ENCODE data around the gene ZNF175. TPM values are rescaled to one million over a fixed set of nuclear protein-coding genes. Genes with fewer than 3 reads are reported as not detected.

ZNF175 gene
- total and polyA plus RNA-seq, 4 experiments from 2014 or later: 0.65 to 17.4 (median 9.9) TPM

GRCh38 chr19:51599084-51599483 is 28.0 kb downstream of the ZNF175 start:
- peaks cover 5% of the 10 kb centered on the region for H3K4me1 ChIP-seq (ENCODE audit: insufficient read depth, low read length)
- Mint-ChIP-seq H3K9me3 (peaks cover 0 to 17% (median 4%) of the 10 kb centered on the region in 8 donors), H3K27ac (no peak overlapping the region), H3K4me1 (peaks cover 7 to 15% (median 14%) of the 10 kb centered on the region in 4 donors), H3K36me3 (peaks cover 3 to 20% of the 10 kb centered on the region in 2 donors), H3K4me3 (no peak overlapping the region), H3K27me3 (peaks cover 24 to 36% of the 10 kb centered on the region in 2 donors)
- no peak overlapping the region for H3K4me3 ChIP-seq (ENCODE audit: low read length in 2 of 2)
- peaks cover 11% of the 10 kb centered on the region for H3K27me3 ChIP-seq (ENCODE audit: insufficient read depth, low read length)
- CTCF ChIA-PET (ENCODE audit: partially characterized antibody): no interaction called here
- intact Hi-C loops (cut with micrococcal nuclease): no loop called here
- H3K36me3 ChIP-seq (ENCODE audit: insufficient read depth, low read length): no peaks in the 10 kb centered on the region
- no peak for DNase-seq
- POLR2A ChIA-PET (ENCODE audit: partially characterized antibody): no interaction called here
- no peak overlapping the region for H3K27ac ChIP-seq (ENCODE audit: low read depth, low read length)
- no peaks in the 10 kb centered on the region for H3K9me3 ChIP-seq (ENCODE audit: control insufficient read depth in 1 of 2, low read length in 2 of 2)

- ChIA-PET POLR2A (ENCODE audit: partially characterized antibody) (no interaction called here), CTCF (ENCODE audit: partially characterized antibody) (no interaction called here)
- H3K27me3 Mint-ChIP-seq: peaks cover 24 to 36% of the 10 kb centered on the region in 2 donors
- H3K9me3 Mint-ChIP-seq: peaks cover 0 to 23% (median 8%) of the 10 kb centered on the region in 8 donors
- H3K4me3 Mint-ChIP-seq: no peak overlapping the region
- Histone ChIP-seq H3K27me3 (ENCODE audit: insufficient read depth, low read length) (peaks cover 11% of the 10 kb centered on the region), H3K4me1 (ENCODE audit: insufficient read depth, low read length) (no peaks in the 10 kb centered on the region), H3K36me3 (ENCODE audit: insufficient read depth, low read length) (no peaks in the 10 kb centered on the region), H3K9me3 (ENCODE audit: control insufficient read depth in 1 of 2, low read length in 2 of 2) (no peaks in the 10 kb centered on the region), H3K4me3 (ENCODE audit: low read length in 2 of 2) (no peak overlapping the region), H3K27ac (ENCODE audit: low read depth, low read length) (no peak overlapping the region)
- no peak overlapping the region for H3K27ac Mint-ChIP-seq
- intact Hi-C loops (cut with micrococcal nuclease): no loop called here
- no peaks in the 10 kb centered on the region for H3K4me1 Mint-ChIP-seq
- peaks cover 0 to 24% of the 10 kb centered on the region in 2 donors for H3K36me3 Mint-ChIP-seq
- no peak for DNase-seq
Measured at GRCh38 chr19:51600940-51601580, 30.0 kb downstream of the ZNF175 start.

- H3K9me3 ChIP-seq (ENCODE audit: control insufficient read depth in 1 of 2, low read length in 2 of 2): no peaks in the 10 kb centered on the region
- DNase-seq: no peak
- Mint-ChIP-seq H3K27ac (peak overlapping the region in 1 of 7 donors; percentile 40), H3K4me1 (no peaks in the 10 kb centered on the region), H3K4me3 (no peak overlapping the region), H3K36me3 (peaks cover 0 to 21% of the 10 kb centered on the region in 2 donors), H3K9me3 (peaks cover 0 to 23% (median 8%) of the 10 kb centered on the region in 8 donors), H3K27me3 (peaks cover 29 to 37% of the 10 kb centered on the region in 2 donors)
- H3K4me3 ChIP-seq (ENCODE audit: low read length in 2 of 2): no peak overlapping the region
- peaks cover 11% of the 10 kb centered on the region for H3K27me3 ChIP-seq (ENCODE audit: insufficient read depth, low read length)
- no peaks in the 10 kb centered on the region for H3K4me1 ChIP-seq (ENCODE audit: insufficient read depth, low read length)
- CTCF ChIA-PET (ENCODE audit: partially characterized antibody): interaction anchor here (0.6 kb wide), 1 partner anchor 1332 kb away, joined by 3 read pairs; no protein-coding TSS in a partner anchor
- POLR2A ChIA-PET (ENCODE audit: partially characterized antibody): no interaction called here
- intact Hi-C loops (cut with micrococcal nuclease): no loop called here
- no peak overlapping the region for H3K27ac ChIP-seq (ENCODE audit: low read depth, low read length)
- no peaks in the 10 kb centered on the region for H3K36me3 ChIP-seq (ENCODE audit: insufficient read depth, low read length)
Measured at GRCh38 chr19:51602189-51602854, 31.2 kb downstream of the ZNF175 start.

- Mint-ChIP-seq H3K9me3 (peaks cover 0 to 34% (median 14%) of the 10 kb centered on the region in 8 donors), H3K36me3 (peaks cover 0 to 21% of the 10 kb centered on the region in 2 donors), H3K27ac (no peak overlapping the region), H3K4me1 (no peaks in the 10 kb centered on the region), H3K4me3 (peak overlapping the region in 1 of 8 donors; percentile 2), H3K27me3 (peaks cover 24 to 37% of the 10 kb centered on the region in 2 donors)
- no peak for DNase-seq
- no peaks in the 10 kb centered on the region for H3K9me3 ChIP-seq (ENCODE audit: control insufficient read depth in 1 of 2, low read length in 2 of 2)
- intact Hi-C loops (cut with micrococcal nuclease): no loop called here
- no peak overlapping the region for H3K4me3 ChIP-seq (ENCODE audit: low read length in 2 of 2)
- no peaks in the 10 kb centered on the region for H3K36me3 ChIP-seq (ENCODE audit: insufficient read depth, low read length)
- POLR2A ChIA-PET (ENCODE audit: partially characterized antibody): no interaction called here
- CTCF ChIA-PET (ENCODE audit: partially characterized antibody): no interaction called here
- no peaks in the 10 kb centered on the region for H3K4me1 ChIP-seq (ENCODE audit: insufficient read depth, low read length)
- no peak overlapping the region for H3K27ac ChIP-seq (ENCODE audit: low read depth, low read length)
- peaks cover 8% of the 10 kb centered on the region for H3K27me3 ChIP-seq (ENCODE audit: insufficient read depth, low read length)
Measured at GRCh38 chr19:51607077-51607476, 36.0 kb downstream of the ZNF175 start.

GRCh38 chr19:51607920-51608562 is 37.0 kb downstream of the ZNF175 start:
- intact Hi-C loops (cut with micrococcal nuclease): no loop called here
- no peak overlapping the region for H3K27ac ChIP-seq (ENCODE audit: low read depth, low read length)
- no peaks in the 10 kb centered on the region for H3K9me3 ChIP-seq (ENCODE audit: control insufficient read depth in 1 of 2, low read length in 2 of 2)
- ChIA-PET CTCF (ENCODE audit: partially characterized antibody) (interaction anchor here (1.0 kb wide), 1 partner anchor 49 kb away, joined by 3 read pairs; no protein-coding TSS in a partner anchor), POLR2A (ENCODE audit: partially characterized antibody) (no interaction called here)
- H3K4me3 Mint-ChIP-seq: no peak overlapping the region
- H3K27me3 ChIP-seq (ENCODE audit: insufficient read depth, low read length): peaks cover 3% of the 10 kb centered on the region
- peaks cover 4 to 41% (median 19%) of the 10 kb centered on the region in 8 donors for H3K9me3 Mint-ChIP-seq
- H3K4me1 ChIP-seq (ENCODE audit: insufficient read depth, low read length): no peaks in the 10 kb centered on the region
- DNase-seq: peak in 4 of 5 donors; percentile 23 to 38 (median 32)
- H3K4me1 Mint-ChIP-seq: no peaks in the 10 kb centered on the region
- H3K27ac Mint-ChIP-seq: no peak overlapping the region
- H3K27me3 Mint-ChIP-seq: peaks cover 22 to 35% of the 10 kb centered on the region in 2 donors
- H3K36me3 Mint-ChIP-seq: peaks cover 0 to 20% of the 10 kb centered on the region in 2 donors
- no peak overlapping the region for H3K4me3 ChIP-seq (ENCODE audit: low read length in 2 of 2)
- H3K36me3 ChIP-seq (ENCODE audit: insufficient read depth, low read length): no peaks in the 10 kb centered on the region

GRCh38 chr19:51610576-51610975 is 39.5 kb downstream of the ZNF175 start:
- no peak overlapping the region for H3K4me3 ChIP-seq (ENCODE audit: low read length in 2 of 2)
- H3K27me3 ChIP-seq (ENCODE audit: insufficient read depth, low read length): no peaks in the 10 kb centered on the region
- CTCF ChIA-PET (ENCODE audit: partially characterized antibody): no interaction called here
- no peak overlapping the region for H3K27ac ChIP-seq (ENCODE audit: low read depth, low read length)
- no peak overlapping the region for H3K27ac Mint-ChIP-seq
- peaks cover 0 to 14% of the 10 kb centered on the region in 2 donors for H3K36me3 Mint-ChIP-seq
- H3K27me3 Mint-ChIP-seq: peaks cover 30 to 33% of the 10 kb centered on the region in 2 donors
- no peaks in the 10 kb centered on the region for H3K4me1 ChIP-seq (ENCODE audit: insufficient read depth, low read length)
- no peaks in the 10 kb centered on the region for H3K36me3 ChIP-seq (ENCODE audit: insufficient read depth, low read length)
- peaks cover 4 to 39% (median 20%) of the 10 kb centered on the region in 8 donors for H3K9me3 Mint-ChIP-seq
- DNase-seq: no peak
- intact Hi-C loops (cut with micrococcal nuclease): no loop called here
- POLR2A ChIA-PET (ENCODE audit: partially characterized antibody): no interaction called here
- H3K4me1 Mint-ChIP-seq: no peaks in the 10 kb centered on the region
- no peaks in the 10 kb centered on the region for H3K9me3 ChIP-seq (ENCODE audit: control insufficient read depth in 1 of 2, low read length in 2 of 2)
- no peak overlapping the region for H3K4me3 Mint-ChIP-seq

GRCh38 chr19:51614789-51615188 is 43.7 kb downstream of the ZNF175 start:
- Histone ChIP-seq H3K4me1 (ENCODE audit: insufficient read depth, low read length) (no peaks in the 10 kb centered on the region), H3K27me3 (ENCODE audit: insufficient read depth, low read length) (no peaks in the 10 kb centered on the region), H3K9me3 (ENCODE audit: control insufficient read depth in 1 of 2, low read length in 2 of 2) (no peaks in the 10 kb centered on the region), H3K4me3 (ENCODE audit: low read length in 2 of 2) (no peak overlapping the region), H3K27ac (ENCODE audit: low read depth, low read length) (no peak overlapping the region), H3K36me3 (ENCODE audit: insufficient read depth, low read length) (no peaks in the 10 kb centered on the region)
- H3K36me3 Mint-ChIP-seq: peaks cover 0 to 14% of the 10 kb centered on the region in 2 donors
- H3K4me1 Mint-ChIP-seq: no peaks in the 10 kb centered on the region
- ChIA-PET CTCF (ENCODE audit: partially characterized antibody) (interaction anchor here (1.3 kb wide), 2 partner anchors 9 to 43 kb away, joined by 3 to 5 read pairs; no protein-coding TSS in a partner anchor), POLR2A (ENCODE audit: partially characterized antibody) (no interaction called here)
- H3K4me3 Mint-ChIP-seq: no peak overlapping the region
- no peak for DNase-seq
- intact Hi-C loops (cut with micrococcal nuclease): no loop called here
- no peak overlapping the region for H3K27ac Mint-ChIP-seq
- peaks cover 4 to 31% (median 14%) of the 10 kb centered on the region in 8 donors for H3K9me3 Mint-ChIP-seq
- H3K27me3 Mint-ChIP-seq: peaks cover 24 to 25% of the 10 kb centered on the region in 2 donors

Measured in CD4-positive, alpha-beta memory T cell (primary cell).